ENCODE data around the gene DGCR8.

Gene DGCR8

GRCh38 chr22:20079745-20080444 is at the start of gene DGCR8:
DGCR8 (plus strand) TSS chr22:20080241; CDS start chr22:20085964, 5,723 bp downstream.
- no peak for TF ChIP-seq CTCF (IDR thresholded peaks at IDR 0.05; ENCODE audit: insufficient read depth, low read length, poor library complexity, severe bottlenecking)
- peak; percentile 93 for DNase-seq (ENCODE audit: extremely low read depth, insufficient read length)

GRCh38 chr22:20031732-20032406 is 48.2 kb upstream of the DGCR8 start:
- Histone ChIP-seq H3K36me3 (ENCODE audit: control insufficient read depth, insufficient read depth, low read length) (peaks cover 2% of the 10 kb centered on the region; the same call in 1 of the 2 replicates), H3K27me3 (replicated peaks; ENCODE audit: control insufficient read depth, insufficient read depth, low read length) (no peaks in the 10 kb centered on the region), H3K4me3 (replicated peaks; ENCODE audit: low read depth, low read length) (no peak overlapping the region)
- no peak for TF ChIP-seq CTCF (IDR thresholded peaks at IDR 0.05; ENCODE audit: insufficient read depth, low read length, poor library complexity, severe bottlenecking)
- peak; percentile 61 for DNase-seq (ENCODE audit: extremely low read depth, insufficient read length)

More at GRCh38 chr22:20079745-20080444, at the start of gene DGCR8:
- Histone ChIP-seq H3K4me3 (replicated peaks; ENCODE audit: low read depth, low read length) (peak within 1 kb of the TSS; percentile 94), H3K27me3 (replicated peaks; ENCODE audit: control insufficient read depth, insufficient read depth, low read length) (no peaks in the 10 kb centered on the region), H3K36me3 (ENCODE audit: control insufficient read depth, insufficient read depth, low read length) (peaks cover 1% of the 10 kb centered on the region; the same call in 1 of the 2 replicates)

GRCh38 chr22:20032407-20032991 is 47.5 kb upstream of the DGCR8 start:
- no peaks in the 10 kb centered on the region for H3K27me3 ChIP-seq (replicated peaks; ENCODE audit: control insufficient read depth, insufficient read depth, low read length)
- H3K4me3 ChIP-seq (replicated peaks; ENCODE audit: low read depth, low read length): no peak overlapping the region
- TF ChIP-seq CTCF (IDR thresholded peaks at IDR 0.05; ENCODE audit: insufficient read depth, low read length, poor library complexity, severe bottlenecking): no peak
- DNase-seq (ENCODE audit: extremely low read depth, insufficient read length): no peak
- peaks cover 2% of the 10 kb centered on the region; the same call in 1 of the 2 replicates for H3K36me3 ChIP-seq (ENCODE audit: control insufficient read depth, insufficient read depth, low read length)

- Histone ChIP-seq H3K36me3 (ENCODE audit: control insufficient read depth, insufficient read depth, low read length) (peaks cover 2% of the 10 kb centered on the region; the same call in 1 of the 2 replicates), H3K27me3 (replicated peaks; ENCODE audit: control insufficient read depth, insufficient read depth, low read length) (no peaks in the 10 kb centered on the region), H3K4me3 (replicated peaks; ENCODE audit: low read depth, low read length) (no peak overlapping the region)
- DNase-seq (ENCODE audit: extremely low read depth, insufficient read length): no peak
- TF ChIP-seq CTCF (IDR thresholded peaks at IDR 0.05; ENCODE audit: insufficient read depth, low read length, poor library complexity, severe bottlenecking): no peak
Observed at GRCh38 chr22:20033045-20033706, 46.9 kb upstream of the DGCR8 start.

GRCh38 chr22:20034143-20034542 is 45.9 kb upstream of the DGCR8 start:
- Histone ChIP-seq H3K36me3 (ENCODE audit: control insufficient read depth, insufficient read depth, low read length) (peaks cover 2% of the 10 kb centered on the region; the same call in 1 of the 2 replicates), H3K4me3 (replicated peaks; ENCODE audit: low read depth, low read length) (no peak overlapping the region), H3K27me3 (replicated peaks; ENCODE audit: control insufficient read depth, insufficient read depth, low read length) (no peaks in the 10 kb centered on the region)
- TF ChIP-seq CTCF (IDR thresholded peaks at IDR 0.05; ENCODE audit: insufficient read depth, low read length, poor library complexity, severe bottlenecking): no peak
- DNase-seq (ENCODE audit: extremely low read depth, insufficient read length): peak; percentile 45
